Muscle of leg (tissue), 16 donors: Measurements from ENCODE around the gene ZNF19. TPM values are rescaled to one million over a fixed set of nuclear protein-coding genes. Genes with fewer than 3 reads are reported as not detected.

ENCODE experiments used
- DNase-seq: peaks from one replicate; pipeline ENCODE4 v3.0.0; 2013
- H3K27ac ChIP-seq: one replicate; pipeline ENCODE4 v1.5.1; 2013; ENCODE audit warnings: mild to moderate bottlenecking, low read length, control low read depth
- H3K27me3 ChIP-seq: one replicate; pipeline ENCODE4 v1.6.1; 2013; ENCODE audit warnings: low read length; ENCODE audit not compliant: control insufficient read depth, insufficient read depth
- H3K36me3 ChIP-seq: one replicate; pipeline ENCODE4 v1.6.1; 2013; ENCODE audit warnings: low read length; ENCODE audit not compliant: control insufficient read depth, insufficient read depth
- H3K4me1 ChIP-seq: one replicate; pipeline ENCODE4 v1.6.1; 2013; ENCODE audit warnings: low read length; ENCODE audit not compliant: control insufficient read depth, insufficient read depth
- H3K4me3 ChIP-seq: one replicate; pipeline ENCODE4 v1.5.1; 2013; ENCODE audit warnings: low read length, control low read depth
- H3K9me3 ChIP-seq: replicated peaks from 2 replicates; pipeline ENCODE4 v1.6.1; 2013; ENCODE audit warnings: low read depth, low read length; ENCODE audit not compliant: control insufficient read depth
- WGBS: methylation state at CpG from one replicate; pipeline ENCODE4 v1.1.5; 2013; ENCODE audit warnings: missing lambda C conversion rate; ENCODE audit not compliant: insufficient coverage; 5-methylcytosine and 5-hydroxymethylcytosine counted together
- long read RNA-seq, 11 donors: transcript quantifications; one replicate each; lab custom pipeline, GENCODE V29; 2026
- polyA plus RNA-seq, 8 donors: library from polyadenylated mRNA; unstranded; fragments of 120-200 nt; gene quantifications; one replicate each; pipeline versions ENCODE4 v1.2.1 to v1.2.3, GENCODE V29; 2013; ENCODE audit warnings: inconsistent platforms in 1 of 8, low replicate concordance in 1 of 8; ENCODE audit not compliant: insufficient read length in 8 of 8, insufficient read depth in 1 of 8
- total RNA-seq: library from RNA; stranded (reverse); fragments of 120-200 nt; gene quantifications from one replicate; pipeline ENCODE4 v1.2.4, GENCODE V29; 2013

Gene ZNF19
- 3.4 TPM for total RNA-seq
- polyA plus RNA-seq = 1 to 10 TPM; 1.4 to 3.8 (median 2.2) TPM
- long read RNA-seq, donor 1 = 0 reads
- long read RNA-seq, donor 2 = 0 reads
- long read RNA-seq, donor 3 = 0 reads
- long read RNA-seq, donor 4 = 0 reads
- long read RNA-seq, donor 5, partial matches to known transcripts = 0 of 1 reads
- long read RNA-seq, donor 5, other reads (novel, unspliced or antisense) = 0 of 1 reads
- long read RNA-seq, donor 6 = 0 reads
- long read RNA-seq, donor 7 = 0 reads
- long read RNA-seq, donor 8, partial matches to known transcripts = 0 of 1 reads
- long read RNA-seq, donor 8, other reads (novel, unspliced or antisense) = 0 of 1 reads
- long read RNA-seq, donor 9 = 0 reads
- long read RNA-seq, donor 10, partial matches to known transcripts = 0 of 1 reads
- long read RNA-seq, donor 10, other reads (novel, unspliced or antisense) = 0 of 1 reads
- long read RNA-seq, donor 11 = 0 reads

- 82% methylated on average over 22 of the region's 22 CpGs for WGBS
- no peaks in the 10 kb centered on the region for H3K36me3 ChIP-seq
These were observed at the start of gene ZNF19 for GRCh38 chr16:71489122-71489521. TSS of gene ZNF19 (minus strand) at chr16:71489324. CDS start at chr16:71482114, 7,210 bp downstream.

GRCh38 chr16:71537643-71538042, 48.5 kb upstream of the ZNF19 start:
- DNase-seq = peak; percentile 11
- H3K36me3 ChIP-seq = no peaks in the 10 kb centered on the region
- H3K27ac ChIP-seq = no peak overlapping the region
- H3K4me3 ChIP-seq = no peak overlapping the region
- H3K9me3 ChIP-seq = no peaks in the 10 kb centered on the region
- H3K27me3 ChIP-seq = no peaks in the 10 kb centered on the region
- WGBS = 57% methylated on average over 6 of the region's 6 CpGs
- H3K4me1 ChIP-seq = no peaks in the 10 kb centered on the region

More at GRCh38 chr16:71489122-71489521, at the start of gene ZNF19:
- Histone ChIP-seq H3K4me1 (peaks cover 2% of the 10 kb centered on the region), H3K27ac (no peak within 1 kb of the TSS), H3K27me3 (no peaks in the 10 kb centered on the region), H3K9me3 (no peaks in the 10 kb centered on the region), H3K4me3 (no peak within 1 kb of the TSS)
- DNase-seq = no peak

- Histone ChIP-seq H3K27me3 (no peaks in the 10 kb centered on the region), H3K36me3 (no peaks in the 10 kb centered on the region), H3K4me3 (no peak overlapping the region), H3K4me1 (no peaks in the 10 kb centered on the region), H3K9me3 (no peaks in the 10 kb centered on the region), H3K27ac (no peak overlapping the region)
- 92% methylated on average over 26 of the region's 28 CpGs for WGBS
- no peak for DNase-seq
These were observed 47.8 kb upstream of the ZNF19 start for GRCh38 chr16:71536752-71537499.

GRCh38 chr16:71532366-71532765, 43.2 kb upstream of the ZNF19 start:
- H3K9me3 ChIP-seq = no peaks in the 10 kb centered on the region
- H3K27ac ChIP-seq = no peak overlapping the region
- H3K4me1 ChIP-seq = no peaks in the 10 kb centered on the region
- no peak overlapping the region for H3K4me3 ChIP-seq
- WGBS = 100% methylated on average over 1 of the region's 3 CpGs
- H3K27me3 ChIP-seq = no peaks in the 10 kb centered on the region
- H3K36me3 ChIP-seq = no peaks in the 10 kb centered on the region
- no peak for DNase-seq

GRCh38 chr16:71528863-71529262, 39.7 kb upstream of the ZNF19 start:
- H3K4me1 ChIP-seq = peaks cover 3% of the 10 kb centered on the region
- H3K36me3 ChIP-seq = no peaks in the 10 kb centered on the region
- no peaks in the 10 kb centered on the region for H3K9me3 ChIP-seq
- H3K4me3 ChIP-seq = no peak overlapping the region
- H3K27ac ChIP-seq = no peak overlapping the region
- 33% methylated on average over 1 of the region's 4 CpGs for WGBS
- H3K27me3 ChIP-seq = peaks cover 12% of the 10 kb centered on the region
- DNase-seq = no peak

GRCh38 chr16:71528257-71528656, 39.1 kb upstream of the ZNF19 start:
- Histone ChIP-seq H3K36me3 (no peaks in the 10 kb centered on the region), H3K27ac (no peak overlapping the region), H3K9me3 (no peaks in the 10 kb centered on the region), H3K4me1 (peaks cover 3% of the 10 kb centered on the region), H3K4me3 (no peak overlapping the region), H3K27me3 (peaks cover 15% of the 10 kb centered on the region)
- no peak for DNase-seq
- WGBS = no CpG with 5 or more reads among the region's 1 CpG

- H3K36me3 ChIP-seq = no peaks in the 10 kb centered on the region
- H3K27me3 ChIP-seq = peaks cover 18% of the 10 kb centered on the region
- H3K4me3 ChIP-seq = no peak within 1 kb of the TSS
- no peaks in the 10 kb centered on the region for H3K9me3 ChIP-seq
- no peak within 1 kb of the TSS for H3K27ac ChIP-seq
- WGBS = 0% methylated on average over 5 of the region's 9 CpGs
- DNase-seq = no peak
- H3K4me1 ChIP-seq = peaks cover 3% of the 10 kb centered on the region
These were observed 37.0 kb upstream of the ZNF19 start, which contains the start of gene CHST4 for GRCh38 chr16:71526111-71526631. TSS of gene CHST4 (plus strand) at chr16:71526426. CDS start at chr16:71536678, 10,252 bp downstream.

GRCh38 chr16:71524566-71525553, 35.7 kb upstream of the ZNF19 start:
- no peak overlapping the region for H3K4me3 ChIP-seq

GRCh38 chr16:71520550-71520949, 31.4 kb upstream of the ZNF19 start:
- Histone ChIP-seq H3K4me1 (no peaks in the 10 kb centered on the region), H3K27me3 (peaks cover 11% of the 10 kb centered on the region), H3K9me3 (no peaks in the 10 kb centered on the region), H3K27ac (no peak overlapping the region), H3K4me3 (no peak overlapping the region), H3K36me3 (no peaks in the 10 kb centered on the region)
- DNase-seq = no peak
- WGBS = 76% methylated on average over 3 of the region's 3 CpGs

More at GRCh38 chr16:71524566-71525553, 35.7 kb upstream of the ZNF19 start:
- peaks cover 3% of the 10 kb centered on the region for H3K4me1 ChIP-seq
- H3K36me3 ChIP-seq = no peaks in the 10 kb centered on the region
- no peaks in the 10 kb centered on the region for H3K9me3 ChIP-seq
- DNase-seq = no peak
- peaks cover 18% of the 10 kb centered on the region for H3K27me3 ChIP-seq
- no peak overlapping the region for H3K27ac ChIP-seq
- 36% methylated on average over 2 of the region's 16 CpGs for WGBS
